SKM-1 treated with dmso at 0.1 percent for 144 hours (cell line): ENCODE results near the gene NRXN3.
"Not testable (repeated sequence)": the region's sequence is repeated elsewhere in the genome, so short reads cannot be mapped to it uniquely, and the experiment has no call there.

Experiments used
- DNase-seq: peaks from one replicate; lab custom pipeline; 2025; ENCODE audit not compliant: unreplicated experiment; lab: John Stamatoyannopoulos, UW

Gene NRXN3

GRCh38 chr14:78399316-78399889, 229.2 kb downstream of the NRXN3 start:
- no peak for DNase-seq

GRCh38 chr14:78401866-78402265, 231.7 kb downstream of the NRXN3 start:
- DNase-seq, result no peak

- DNase-seq, result no peak
These were observed 233.2 kb downstream of the NRXN3 start for GRCh38 chr14:78403278-78403815.

- no peak for DNase-seq
These were observed 235.1 kb downstream of the NRXN3 start for GRCh38 chr14:78405079-78405856.

DNA sequence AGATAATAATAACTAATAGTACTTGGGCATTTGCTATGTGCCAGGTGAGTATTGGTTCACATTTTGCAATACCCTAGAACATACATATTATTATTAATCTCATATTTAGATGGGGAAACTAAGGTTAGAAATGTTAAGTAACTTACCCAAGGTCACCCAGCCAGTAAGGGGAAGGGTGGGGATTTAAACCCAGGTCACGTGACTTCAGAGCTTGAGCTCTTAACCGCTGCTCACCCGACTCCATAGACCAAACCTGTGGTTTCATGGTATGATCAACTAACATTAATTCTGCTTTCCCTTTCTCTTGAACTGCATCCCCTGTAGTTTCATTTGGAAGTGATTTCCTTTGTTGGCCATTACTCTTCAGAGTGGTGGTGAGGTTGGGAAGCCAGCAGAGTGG, 242.3 kb downstream of the NRXN3 start:
- no peak for DNase-seq

DNA sequence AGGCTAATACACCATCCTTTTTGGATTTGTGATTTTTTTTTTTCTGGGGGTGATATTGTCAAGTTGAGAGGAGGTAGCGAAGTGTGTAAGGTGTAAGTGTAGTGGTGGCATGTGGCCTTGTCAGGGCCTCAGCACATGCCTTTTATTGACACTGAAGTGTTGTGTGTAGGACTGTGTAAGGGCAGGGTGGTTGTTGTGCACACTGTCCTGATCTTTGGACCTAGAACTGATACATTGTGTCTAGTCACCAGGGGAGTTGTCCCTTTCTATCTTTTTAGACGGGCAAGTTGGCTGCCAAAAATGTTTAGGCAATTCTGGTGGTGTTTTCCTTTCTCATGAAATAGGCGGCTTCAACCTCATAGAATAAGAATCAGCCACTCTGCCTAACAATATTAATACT, 244.0 kb downstream of the NRXN3 start:
- no peak for DNase-seq

DNA sequence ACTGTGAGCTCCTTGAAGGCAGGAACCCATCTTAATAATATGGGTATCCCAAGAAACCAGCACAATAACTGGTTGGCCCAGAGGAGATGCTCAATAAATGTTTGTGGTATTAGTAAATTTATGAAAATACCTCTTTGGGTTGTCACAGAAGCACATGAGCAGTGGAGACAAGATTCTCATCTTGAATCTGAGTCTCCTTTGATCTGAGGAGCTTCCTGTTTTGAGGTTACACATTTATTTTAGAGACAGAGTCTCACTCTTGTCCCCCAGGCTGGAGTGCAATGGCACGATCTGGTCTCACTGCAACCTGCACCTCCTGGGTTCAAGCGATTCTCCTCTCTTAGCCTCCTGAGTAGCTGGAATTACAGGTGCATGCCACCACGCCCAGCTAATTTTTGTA, 247.4 kb downstream of the NRXN3 start:
- DNase-seq, result no peak

DNA sequence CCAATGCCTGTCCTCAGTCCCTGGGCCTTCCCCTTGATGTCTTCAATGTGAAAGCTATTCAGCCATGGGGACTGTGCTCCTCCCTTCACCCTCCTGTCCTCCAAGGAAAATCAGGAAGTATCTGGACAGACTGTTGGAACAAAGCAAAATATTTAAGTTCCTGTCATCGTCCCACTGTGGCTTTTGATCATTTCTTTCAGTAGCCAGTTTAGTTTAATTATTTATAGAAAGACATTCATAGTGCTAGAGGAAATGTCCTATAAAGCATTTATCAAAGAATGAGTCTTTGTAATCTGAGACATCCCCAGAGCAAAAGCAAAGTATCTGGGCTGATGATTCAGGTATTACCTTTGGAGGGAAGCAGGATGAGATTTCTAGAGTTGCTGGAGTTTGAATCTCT, 254.1 kb downstream of the NRXN3 start:
- DNase-seq, result no peak

GRCh38 chr14:78425330-78425729, 255.2 kb downstream of the NRXN3 start:
- DNase-seq, result no peak

- no peak for DNase-seq
These were observed 255.6 kb downstream of the NRXN3 start for GRCh38 chr14:78425782-78426181.

GRCh38 chr14:78432046-78432445, 261.9 kb downstream of the NRXN3 start:
- DNase-seq, result no peak

- DNase-seq, result not testable (repeated sequence)
These were observed 267.3 kb downstream of the NRXN3 start for GRCh38 chr14:78437448-78437847.

GRCh38 chr14:78440356-78440894, 270.3 kb downstream of the NRXN3 start:
- no peak for DNase-seq

DNA sequence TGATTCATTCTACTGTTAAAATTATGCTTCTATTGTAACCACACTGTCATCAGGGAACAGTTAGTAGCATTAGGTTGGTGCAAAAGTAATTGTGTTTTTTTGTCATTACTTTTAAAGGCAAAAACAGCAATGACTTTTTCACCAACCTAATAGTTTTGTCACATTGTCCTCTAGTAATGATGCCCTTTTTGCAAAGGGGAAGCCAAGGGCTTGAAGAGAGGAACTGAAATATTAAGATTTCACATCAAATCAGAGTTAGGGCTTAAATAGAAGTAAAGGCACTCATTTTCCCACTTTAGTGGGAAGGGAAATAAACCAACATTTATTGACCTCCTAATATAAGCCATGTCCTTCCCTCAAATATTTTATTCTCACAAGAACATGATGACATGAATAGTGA, 273.7 kb downstream of the NRXN3 start:
- DNase-seq, result no peak

DNA sequence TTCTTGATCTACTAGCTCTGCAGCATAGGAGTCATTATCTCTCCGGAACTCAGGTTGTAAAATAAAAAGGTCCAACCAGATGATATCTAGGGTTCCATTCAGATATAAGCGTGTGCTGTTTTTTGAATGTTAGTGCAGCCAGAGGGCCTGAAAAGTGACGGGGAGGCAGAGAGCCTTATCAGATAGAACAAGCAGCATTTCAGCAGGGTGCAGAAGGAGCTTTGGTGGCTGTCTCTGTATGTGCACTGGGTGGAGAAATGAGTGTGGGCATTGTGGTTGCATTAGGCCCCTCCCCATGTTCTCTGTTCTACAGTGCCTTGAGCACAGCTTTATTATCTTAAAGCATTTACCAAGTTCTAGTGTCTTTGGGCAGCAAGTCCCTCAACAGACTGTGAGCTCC, 275.1 kb downstream of the NRXN3 start:
- DNase-seq, result no peak

- DNase-seq, result no peak
These were observed 276.6 kb downstream of the NRXN3 start for GRCh38 chr14:78446807-78447206.

GRCh38 chr14:78448164-78449094, 278.3 kb downstream of the NRXN3 start:
- DNase-seq, result peak; percentile 17

DNA sequence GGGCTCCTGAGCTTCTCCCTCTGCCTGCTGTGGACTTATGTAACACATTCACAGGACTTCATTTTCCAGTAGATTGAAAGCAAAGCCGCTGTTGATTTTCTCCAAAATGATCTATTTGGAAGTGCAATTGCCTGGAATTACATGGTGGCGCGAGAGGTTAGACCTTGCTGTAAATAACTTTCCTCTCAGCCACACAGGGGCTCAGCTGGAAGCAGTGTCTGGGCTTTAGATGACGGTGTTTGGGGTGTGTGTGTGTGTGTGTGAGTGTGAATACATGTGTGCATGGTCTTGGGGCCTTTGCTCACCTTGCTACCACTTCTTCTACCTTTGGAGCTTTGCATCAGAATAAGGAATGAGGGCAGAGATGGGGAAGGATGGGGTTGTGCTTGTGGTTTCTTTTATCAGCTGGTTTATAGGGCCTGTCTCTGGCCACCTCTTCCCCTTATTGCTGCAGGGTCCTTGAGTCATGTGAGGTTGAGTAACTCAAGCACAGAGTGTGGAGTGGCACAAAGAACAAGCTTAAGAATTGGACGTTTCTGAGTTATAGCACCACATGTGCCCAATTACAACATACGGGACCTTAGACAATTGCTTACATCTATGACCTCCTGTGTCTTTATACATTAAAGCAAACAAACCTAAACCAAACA, 280.6 kb downstream of the NRXN3 start:
- DNase-seq, result peak; percentile 56

DNA sequence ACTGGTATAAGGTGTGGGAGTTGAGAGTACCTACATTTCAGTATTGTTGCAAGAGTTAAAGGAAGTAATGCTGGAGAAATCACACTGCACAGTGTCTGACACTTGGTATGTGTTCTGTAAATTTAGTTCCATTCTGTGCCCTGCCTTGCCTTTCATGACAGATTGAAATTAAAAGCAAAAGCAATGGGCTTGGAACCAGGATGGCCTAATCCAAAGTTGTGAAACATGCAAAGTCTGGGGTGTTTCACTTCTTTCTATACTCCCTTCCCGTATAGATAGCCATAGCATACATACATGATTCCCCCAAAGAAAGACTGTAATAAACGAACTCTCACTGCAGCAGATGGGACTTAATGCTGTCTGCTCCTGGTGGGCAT, 281.1 kb downstream of the NRXN3 start:
- peak; percentile 29 for DNase-seq

DNA sequence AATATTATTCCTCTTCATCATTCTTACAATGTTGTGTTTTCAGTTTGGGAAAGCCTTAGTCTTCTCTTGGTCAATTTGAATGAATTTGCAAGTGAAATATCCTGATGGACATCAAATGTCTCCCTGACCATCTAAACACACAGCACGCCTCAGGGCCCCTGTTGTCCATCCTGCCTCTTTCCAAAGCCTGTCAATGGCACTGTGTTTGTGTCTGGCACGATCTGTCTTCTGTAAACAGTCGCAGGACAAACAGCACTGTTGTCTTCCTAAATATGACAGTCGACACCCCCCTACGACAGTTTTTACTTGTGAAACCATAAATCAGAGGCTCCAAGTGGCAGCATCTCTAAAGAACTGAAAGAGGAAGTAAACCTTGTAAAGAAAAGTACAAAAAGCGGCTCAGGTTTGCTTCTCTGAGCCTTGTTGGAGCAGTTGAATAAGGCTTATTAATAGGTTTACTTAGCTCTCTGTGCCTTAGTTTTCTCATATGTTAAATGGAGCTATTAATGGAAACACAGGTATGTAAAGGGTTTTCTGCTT, 285.8 kb downstream of the NRXN3 start:
- DNase-seq, result peak; percentile 1
